Measurements from ENCODE around the gene MB21D2. TPM values are rescaled to one million over a fixed set of nuclear protein-coding genes. Genes with fewer than 3 reads are reported as not detected.

Gene MB21D2
- total RNA-seq, 2 experiments from 2014 or later, result 0.06 TPM; not detected in 1

DNA sequence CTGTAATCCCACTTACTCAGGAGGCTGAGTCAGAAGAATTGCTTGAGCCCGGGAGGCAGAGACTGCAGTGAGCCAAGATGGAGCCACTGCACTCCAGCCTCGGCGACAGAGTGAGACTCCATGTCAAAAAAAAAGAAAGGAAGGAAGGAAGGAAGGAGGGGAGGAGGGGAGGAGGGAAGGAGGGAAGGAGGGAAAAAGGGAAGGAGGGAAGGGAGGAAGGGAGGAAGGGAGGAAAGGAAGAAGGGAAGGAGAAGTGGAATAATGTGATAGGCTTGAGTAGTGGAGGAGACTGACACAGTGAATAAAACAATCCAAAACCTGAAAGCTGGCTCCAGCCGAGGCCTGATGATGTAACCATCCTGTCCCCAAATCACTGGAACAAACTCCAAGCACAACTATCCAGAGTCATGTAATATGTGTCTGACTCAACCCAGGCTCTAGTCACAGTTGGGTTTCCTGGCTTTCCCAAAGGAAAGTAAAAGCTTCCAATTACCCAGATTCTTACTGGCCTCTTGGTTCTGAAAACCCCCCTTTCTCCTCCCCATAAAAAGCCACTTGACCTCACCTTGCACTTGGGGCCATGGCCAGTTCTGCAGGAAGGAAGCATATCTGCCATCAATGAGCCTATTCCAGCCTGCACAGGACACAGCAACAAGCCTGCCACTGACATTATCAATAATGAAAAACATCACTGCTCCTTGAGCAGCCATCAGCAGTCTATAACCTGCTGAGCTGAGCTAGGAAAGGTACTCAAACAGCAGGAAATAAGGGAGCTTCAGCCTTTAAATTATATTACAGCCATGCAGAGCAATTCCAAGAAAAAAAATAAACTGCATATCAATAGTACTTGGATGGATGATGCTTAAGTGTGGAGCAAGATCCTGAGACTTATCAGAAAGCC lies 48.3 kb downstream of the MB21D2 start:
- H4K20me1 ChIP-seq (ENCODE audit: insufficient read depth, low read length), result no peaks in the 10 kb centered on the region
- ChIA-PET POLR2A (interaction anchor here (0.5 to 0.7 kb wide), 2 partner anchors 25 to 543 kb away, joined by 3 read pairs; no protein-coding TSS in a partner anchor), CTCF (ENCODE audit: unreplicated experiment) (no interaction called here)
- H3K79me2 ChIP-seq (ENCODE audit: insufficient read depth, low read depth, low read length), result no peaks in the 10 kb centered on the region
- TF ChIP-seq EZH2phosphoT487 (IDR thresholded peaks at IDR 0.05; ENCODE audit: borderline replicate concordance, low read depth, low read length), result no peak
- TF ChIP-seq, protein P1, sequence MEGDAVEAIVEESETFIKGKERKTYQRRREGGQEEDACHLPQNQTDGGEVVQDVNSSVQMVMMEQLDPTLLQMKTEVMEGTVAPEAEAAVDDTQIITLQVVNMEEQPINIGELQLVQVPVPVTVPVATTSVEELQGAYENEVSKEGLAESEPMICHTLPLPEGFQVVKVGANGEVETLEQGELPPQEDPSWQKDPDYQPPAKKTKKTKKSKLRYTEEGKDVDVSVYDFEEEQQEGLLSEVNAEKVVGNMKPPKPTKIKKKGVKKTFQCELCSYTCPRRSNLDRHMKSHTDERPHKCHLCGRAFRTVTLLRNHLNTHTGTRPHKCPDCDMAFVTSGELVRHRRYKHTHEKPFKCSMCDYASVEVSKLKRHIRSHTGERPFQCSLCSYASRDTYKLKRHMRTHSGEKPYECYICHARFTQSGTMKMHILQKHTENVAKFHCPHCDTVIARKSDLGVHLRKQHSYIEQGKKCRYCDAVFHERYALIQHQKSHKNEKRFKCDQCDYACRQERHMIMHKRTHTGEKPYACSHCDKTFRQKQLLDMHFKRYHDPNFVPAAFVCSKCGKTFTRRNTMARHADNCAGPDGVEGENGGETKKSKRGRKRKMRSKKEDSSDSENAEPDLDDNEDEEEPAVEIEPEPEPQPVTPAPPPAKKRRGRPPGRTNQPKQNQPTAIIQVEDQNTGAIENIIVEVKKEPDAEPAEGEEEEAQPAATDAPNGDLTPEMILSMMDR (conservative IDR thresholded peaks at IDR 0.05; ENCODE audit: low read length), result no peak
- no peaks in the 10 kb centered on the region for H3K36me3 ChIP-seq (ENCODE audit: insufficient read depth, low read length)
- H3K9me3 ChIP-seq (ENCODE audit: low read length), result no peaks in the 10 kb centered on the region
- intact Hi-C loops (cut with micrococcal nuclease; ENCODE audit: unreplicated experiment), result no loop called here
- peaks cover 6% of the 10 kb centered on the region for H3K4me1 ChIP-seq (ENCODE audit: insufficient read depth, low read length, poor library complexity, severe bottlenecking)
- no peak for DNase-seq (ENCODE audit: low spot score)
- no TSS peak for BruUV-seq (replicated peaks)
- H3K9me2 ChIP-seq (ENCODE audit: insufficient read depth, low read length), result no peaks in the 10 kb centered on the region
- H3K4me2 ChIP-seq (ENCODE audit: low read length), result no peak overlapping the region
- H3K4me3 ChIP-seq (ENCODE audit: low read depth, low read length, poor library complexity, severe bottlenecking), result no peak overlapping the region
- no peak overlapping the region for H2AFZ ChIP-seq (ENCODE audit: low read length)
- no peak overlapping the region for H3K27ac ChIP-seq (ENCODE audit: low read depth, low read length, poor library complexity, severe bottlenecking)

GRCh38 chr3:192867645-192868044 lies 50.0 kb downstream of the MB21D2 start:
- Histone ChIP-seq H3K36me3 (ENCODE audit: insufficient read depth, low read length) (no peaks in the 10 kb centered on the region), H2AFZ (ENCODE audit: low read length) (no peak overlapping the region), H4K20me1 (ENCODE audit: insufficient read depth, low read length) (no peaks in the 10 kb centered on the region), H3K79me2 (ENCODE audit: insufficient read depth, low read depth, low read length) (no peaks in the 10 kb centered on the region), H3K27ac (ENCODE audit: low read depth, low read length, poor library complexity, severe bottlenecking) (no peak overlapping the region), H3K9me2 (ENCODE audit: insufficient read depth, low read length) (no peaks in the 10 kb centered on the region), H3K9me3 (ENCODE audit: low read length) (no peaks in the 10 kb centered on the region), H3K4me2 (ENCODE audit: low read length) (no peak overlapping the region), H3K4me3 (ENCODE audit: low read depth, low read length, poor library complexity, severe bottlenecking) (no peak overlapping the region), H3K4me1 (ENCODE audit: insufficient read depth, low read length, poor library complexity, severe bottlenecking) (peaks cover 6% of the 10 kb centered on the region)
- POLR2A ChIA-PET, result interaction anchor here (0.5 kb wide), 1 partner anchor 30 kb away, joined by 4 read pairs; no protein-coding TSS in a partner anchor
- intact Hi-C loops (cut with micrococcal nuclease; ENCODE audit: unreplicated experiment), result no loop called here
- DNase-seq (ENCODE audit: low spot score), result no peak
- CTCF ChIA-PET (ENCODE audit: unreplicated experiment), result interaction anchor here (0.5 kb wide), 1 partner anchor 912 kb away, joined by 3 read pairs; no protein-coding TSS in a partner anchor
- no TSS peak for BruUV-seq (replicated peaks)
- TF ChIP-seq, protein P1 (conservative IDR thresholded peaks at IDR 0.05; ENCODE audit: low read length), result no peak

- ChIA-PET POLR2A (no interaction called here), CTCF (ENCODE audit: unreplicated experiment) (no interaction called here)
- Histone ChIP-seq H3K9me2 (ENCODE audit: insufficient read depth, low read length) (no peaks in the 10 kb centered on the region), H3K4me2 (ENCODE audit: low read length) (no peak overlapping the region), H3K79me2 (ENCODE audit: insufficient read depth, low read depth, low read length) (no peaks in the 10 kb centered on the region), H2AFZ (ENCODE audit: low read length) (no peak overlapping the region), H3K27ac (ENCODE audit: low read depth, low read length, poor library complexity, severe bottlenecking) (no peak overlapping the region), H3K4me1 (ENCODE audit: insufficient read depth, low read length, poor library complexity, severe bottlenecking) (peaks cover 10% of the 10 kb centered on the region), H3K36me3 (ENCODE audit: insufficient read depth, low read length) (no peaks in the 10 kb centered on the region), H4K20me1 (ENCODE audit: insufficient read depth, low read length) (no peaks in the 10 kb centered on the region), H3K9me3 (ENCODE audit: low read length) (no peaks in the 10 kb centered on the region), H3K4me3 (ENCODE audit: low read depth, low read length, poor library complexity, severe bottlenecking) (no peak overlapping the region)
- TF ChIP-seq, protein P1 (conservative IDR thresholded peaks at IDR 0.05; ENCODE audit: low read length), result no peak
- no peak for TF ChIP-seq EZH2phosphoT487 (IDR thresholded peaks at IDR 0.05; ENCODE audit: borderline replicate concordance, low read depth, low read length)
- BruUV-seq (replicated peaks), result no TSS peak
- no peak for DNase-seq (ENCODE audit: low spot score)
- intact Hi-C loops (cut with micrococcal nuclease; ENCODE audit: unreplicated experiment), result no loop called here
Measured at GRCh38 chr3:192866804-192867203, 50.9 kb downstream of the MB21D2 start.

All from OCI-LY7 (cell line).